T-helper 1 cell treated with Interleukin-12 subunit alpha and Interleukin-12 subunit beta and Interleukin-4 antibody, amounts not matched to agents 30 μg/mL and 1 μg/mL, for 36 hours (primary cell): ENCODE data around the gene CPNE6.
A peak's percentile ranks its signal among the peaks of the same experiment; 100 is the strongest.

Experiments
- H3K27ac Mint-ChIP-seq: one replicate; pipeline ENCODE4 v1.8.0; 2021; ENCODE audit warnings: mild to moderate bottlenecking, mixed read lengths
- H3K27me3 Mint-ChIP-seq: one replicate; pipeline ENCODE4 v1.8.0; 2021; ENCODE audit warnings: low read depth, mixed read lengths
- H3K36me3 Mint-ChIP-seq: one replicate; pipeline ENCODE4 v1.8.0; 2021; ENCODE audit warnings: low read depth, mixed read lengths
- H3K4me1 Mint-ChIP-seq: one replicate; pipeline ENCODE4 v1.8.0; 2021; ENCODE audit warnings: low read depth, mixed read lengths
- H3K4me3 Mint-ChIP-seq: one replicate; pipeline ENCODE4 v1.8.0; 2021; ENCODE audit warnings: mild to moderate bottlenecking, moderate library complexity, mixed read lengths
- H3K9me3 Mint-ChIP-seq: one replicate; pipeline ENCODE4 v1.8.0; 2021; ENCODE audit warnings: mixed read lengths

CPNE6 gene

DNA sequence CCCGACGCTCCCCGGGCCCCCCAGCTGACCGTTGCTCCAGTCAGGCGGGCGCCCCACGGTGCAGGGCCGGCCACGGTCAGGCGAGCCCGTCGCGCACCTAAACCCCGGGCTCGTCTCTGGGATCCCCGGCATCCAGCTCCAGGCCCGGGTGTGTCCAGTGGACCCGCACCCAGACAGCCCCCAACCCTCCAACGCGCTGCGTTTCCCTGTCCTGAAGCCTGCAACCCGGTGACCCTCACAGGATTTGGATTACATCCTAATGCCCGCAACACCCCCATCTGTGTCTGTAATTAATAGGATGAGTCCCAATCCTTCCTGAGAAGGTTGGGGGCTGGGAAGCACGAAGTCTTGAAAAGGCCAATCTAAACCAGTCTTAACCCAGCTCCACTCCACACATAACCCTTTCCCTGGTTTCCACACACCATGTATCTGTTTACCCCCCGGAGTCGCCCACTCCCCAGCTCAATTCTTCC, 10.4 kb downstream of the CPNE6 start:
- Mint-ChIP-seq H3K27ac (peak overlapping the region; percentile 64), H3K27me3 (peaks cover 9% of the 10 kb centered on the region), H3K4me3 (peak overlapping the region; percentile 78), H3K36me3 (peaks cover 3% of the 10 kb centered on the region), H3K9me3 (no peaks in the 10 kb centered on the region), H3K4me1 (peaks cover 15% of the 10 kb centered on the region)

DNA sequence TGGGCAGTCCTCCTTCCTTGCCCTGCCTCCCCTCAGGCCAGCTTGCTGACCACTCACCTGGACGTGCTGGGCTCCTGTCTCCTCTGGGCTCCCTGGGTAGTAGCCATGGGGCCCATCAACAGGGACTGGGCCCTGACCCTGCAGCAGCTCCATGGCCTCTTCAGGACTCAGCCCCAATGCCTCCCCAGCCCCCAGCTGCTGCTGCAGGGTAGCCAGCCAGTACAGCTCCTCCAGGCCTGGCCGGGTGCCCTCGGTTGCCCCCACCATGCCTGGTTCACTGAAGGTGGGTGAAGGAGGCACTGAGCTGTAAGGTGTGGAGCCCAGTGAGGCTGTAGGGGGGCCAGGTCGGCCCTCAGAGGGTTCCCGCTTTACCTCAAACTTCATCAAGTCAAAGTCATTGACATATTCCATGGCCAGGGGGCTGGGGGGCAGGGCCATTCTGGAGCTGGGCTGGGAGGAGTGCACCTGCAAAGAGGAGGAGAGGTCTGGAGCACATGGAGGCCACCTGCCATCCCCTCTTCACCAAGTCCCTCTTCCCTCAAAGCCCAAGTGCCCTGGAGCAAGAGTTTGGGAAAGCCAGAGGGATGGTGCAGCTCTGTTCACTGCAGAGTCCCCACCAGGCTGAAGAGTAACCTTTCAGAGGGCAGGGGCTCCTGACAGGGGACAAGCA, 11.2 kb downstream of the CPNE6 start:
- peak overlapping the region; percentile 78 for H3K4me3 Mint-ChIP-seq
- H3K36me3 Mint-ChIP-seq = peaks cover 3% of the 10 kb centered on the region
- peaks cover 9% of the 10 kb centered on the region for H3K27me3 Mint-ChIP-seq
- H3K9me3 Mint-ChIP-seq = no peaks in the 10 kb centered on the region
- H3K4me1 Mint-ChIP-seq = peaks cover 15% of the 10 kb centered on the region
- H3K27ac Mint-ChIP-seq = peak overlapping the region; percentile 64

DNA sequence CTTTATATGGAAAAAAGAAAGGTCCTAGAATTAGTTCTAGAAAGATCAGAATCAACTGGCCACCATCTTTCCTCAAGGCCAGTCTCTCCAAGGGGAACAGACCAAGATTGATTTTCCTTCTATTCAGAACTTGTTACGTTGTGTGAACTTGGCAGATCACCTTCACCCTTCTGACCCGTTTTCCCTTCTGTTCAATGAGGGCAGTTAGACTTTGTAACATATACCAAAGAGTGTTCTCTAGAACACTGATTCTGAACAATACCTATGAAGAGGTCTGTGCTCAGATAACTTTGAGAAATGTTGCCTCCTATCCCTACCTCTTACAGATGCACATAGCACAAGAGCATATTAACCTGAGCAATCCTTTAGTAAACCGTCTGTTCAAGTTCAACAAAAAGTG, 12.1 kb downstream of the CPNE6 start:
- H3K36me3 Mint-ChIP-seq = peaks cover 3% of the 10 kb centered on the region
- no peak overlapping the region for H3K4me3 Mint-ChIP-seq
- H3K27ac Mint-ChIP-seq = no peak overlapping the region
- H3K9me3 Mint-ChIP-seq = no peaks in the 10 kb centered on the region
- peaks cover 9% of the 10 kb centered on the region for H3K27me3 Mint-ChIP-seq
- peaks cover 15% of the 10 kb centered on the region for H3K4me1 Mint-ChIP-seq

GRCh38 chr14:24084440-24084839, 13.1 kb downstream of the CPNE6 start:
- Mint-ChIP-seq H3K4me1 (peaks cover 15% of the 10 kb centered on the region), H3K9me3 (no peaks in the 10 kb centered on the region), H3K27ac (no peak overlapping the region), H3K27me3 (peaks cover 9% of the 10 kb centered on the region), H3K36me3 (peaks cover 3% of the 10 kb centered on the region), H3K4me3 (no peak overlapping the region)

DNA sequence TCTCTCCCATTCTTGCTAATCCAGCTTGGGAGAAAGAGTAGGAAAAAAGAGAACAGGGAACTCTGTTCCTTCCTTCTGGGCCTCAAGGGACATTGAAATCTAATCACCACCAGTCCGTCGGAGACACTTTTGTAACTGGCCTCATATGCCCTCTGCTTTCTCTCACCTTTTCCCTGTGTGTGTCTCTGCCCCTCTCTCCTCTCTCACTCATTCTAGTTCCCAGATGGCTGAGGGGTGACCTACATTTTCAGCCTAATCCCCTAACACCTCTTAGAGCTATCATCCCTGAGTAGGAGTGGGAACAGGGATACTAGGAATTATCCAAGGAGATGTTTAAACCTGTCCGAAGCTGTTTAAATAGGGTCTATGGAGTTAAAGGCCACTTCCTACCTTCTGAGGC, 13.9 kb downstream of the CPNE6 start:
- Mint-ChIP-seq H3K36me3 (peaks cover 3% of the 10 kb centered on the region), H3K4me3 (no peak overlapping the region), H3K27ac (peak overlapping the region; percentile 11), H3K27me3 (peaks cover 9% of the 10 kb centered on the region), H3K9me3 (no peaks in the 10 kb centered on the region), H3K4me1 (peaks cover 18% of the 10 kb centered on the region)

GRCh38 chr14:24086193-24086955, 15.0 kb downstream of the CPNE6 start:
- Mint-ChIP-seq H3K4me1 (peaks cover 15% of the 10 kb centered on the region), H3K27ac (no peak overlapping the region), H3K36me3 (peaks cover 3% of the 10 kb centered on the region), H3K9me3 (no peaks in the 10 kb centered on the region), H3K4me3 (no peak overlapping the region), H3K27me3 (peaks cover 9% of the 10 kb centered on the region)

DNA sequence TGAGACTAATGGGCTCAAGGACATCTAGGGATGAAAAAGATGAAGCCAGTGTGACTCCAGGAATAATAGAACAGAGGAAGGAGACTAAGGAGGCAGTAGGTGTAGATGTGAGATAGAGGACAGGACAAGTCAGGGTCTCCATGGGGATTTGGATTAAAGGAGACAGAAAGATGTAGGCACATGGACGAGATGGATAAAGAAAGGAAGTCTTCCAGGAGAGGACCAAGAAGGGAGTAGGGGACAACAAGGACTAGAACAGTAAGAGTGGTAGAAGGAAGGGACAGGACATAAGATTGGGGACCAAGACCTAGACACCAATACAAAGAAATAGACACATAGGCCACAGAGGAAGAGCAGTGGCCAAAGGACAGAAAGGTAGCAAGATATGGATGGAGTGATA, 15.6 kb downstream of the CPNE6 start:
- H3K36me3 Mint-ChIP-seq = peaks cover 3% of the 10 kb centered on the region
- peaks cover 12% of the 10 kb centered on the region for H3K4me1 Mint-ChIP-seq
- H3K27me3 Mint-ChIP-seq = peaks cover 6% of the 10 kb centered on the region
- H3K27ac Mint-ChIP-seq = no peak overlapping the region
- H3K9me3 Mint-ChIP-seq = no peaks in the 10 kb centered on the region
- no peak overlapping the region for H3K4me3 Mint-ChIP-seq

- H3K27ac Mint-ChIP-seq = no peak overlapping the region
- H3K27me3 Mint-ChIP-seq = no peaks in the 10 kb centered on the region
- H3K4me1 Mint-ChIP-seq = peaks cover 10% of the 10 kb centered on the region
- H3K36me3 Mint-ChIP-seq = no peaks in the 10 kb centered on the region
- H3K9me3 Mint-ChIP-seq = no peaks in the 10 kb centered on the region
- no peak overlapping the region for H3K4me3 Mint-ChIP-seq
Observed at GRCh38 chr14:24088095-24088494, 16.7 kb downstream of the CPNE6 start.

GRCh38 chr14:24089890-24090289, 18.5 kb downstream of the CPNE6 start:
- Mint-ChIP-seq H3K4me3 (no peak overlapping the region), H3K4me1 (peaks cover 10% of the 10 kb centered on the region), H3K27ac (no peak overlapping the region), H3K36me3 (peaks cover 2% of the 10 kb centered on the region), H3K27me3 (no peaks in the 10 kb centered on the region), H3K9me3 (no peaks in the 10 kb centered on the region)

GRCh38 chr14:24092110-24092504, 20.7 kb downstream of the CPNE6 start:
- H3K36me3 Mint-ChIP-seq = peaks cover 15% of the 10 kb centered on the region
- H3K4me3 Mint-ChIP-seq = peak overlapping the region; percentile 29
- H3K9me3 Mint-ChIP-seq = no peaks in the 10 kb centered on the region

DNA sequence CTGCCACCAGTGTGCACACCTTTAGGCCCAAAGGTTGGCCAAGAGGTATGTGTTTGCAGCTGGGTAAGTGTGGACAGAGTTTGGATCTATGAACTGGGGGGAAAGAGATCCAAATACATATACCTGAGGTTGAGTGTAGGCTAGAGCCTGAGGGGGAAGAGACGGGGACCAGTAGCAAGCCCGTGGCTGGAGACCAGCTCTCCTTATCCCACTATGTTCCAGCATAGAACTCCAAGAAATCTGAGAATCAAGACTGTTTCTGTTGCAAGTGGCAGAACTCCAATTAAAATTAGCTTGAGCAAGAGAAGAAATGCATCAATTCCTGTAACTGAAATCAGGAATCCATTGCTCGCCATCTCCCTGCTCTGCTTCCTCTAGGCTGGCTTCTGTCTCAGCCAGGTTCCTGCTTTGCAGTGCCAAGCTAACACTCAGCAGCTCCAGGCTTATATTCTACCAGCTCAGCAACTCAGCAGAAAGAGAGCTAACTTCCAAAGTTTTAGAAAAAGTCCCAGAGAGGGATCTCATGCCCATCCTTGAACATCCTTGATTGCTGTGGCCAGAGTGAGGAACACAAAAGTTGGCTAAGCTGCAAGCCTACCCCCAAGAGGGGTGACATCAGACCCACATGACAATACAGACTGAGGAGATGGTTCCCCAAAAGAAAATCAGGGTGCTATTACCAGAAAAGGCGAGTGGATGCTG, 21.3 kb downstream of the CPNE6 start:
- H3K27ac Mint-ChIP-seq = peak overlapping the region; percentile 97
- H3K27me3 Mint-ChIP-seq = no peaks in the 10 kb centered on the region
- H3K4me3 Mint-ChIP-seq = peak overlapping the region; percentile 99
- peaks cover 15% of the 10 kb centered on the region for H3K36me3 Mint-ChIP-seq
- no peaks in the 10 kb centered on the region for H3K9me3 Mint-ChIP-seq
- peaks cover 25% of the 10 kb centered on the region for H3K4me1 Mint-ChIP-seq

More at GRCh38 chr14:24092110-24092504, 20.7 kb downstream of the CPNE6 start:
- Mint-ChIP-seq H3K27ac (no peak overlapping the region), H3K27me3 (no peaks in the 10 kb centered on the region), H3K4me1 (peaks cover 25% of the 10 kb centered on the region)

GRCh38 chr14:24093207-24093900, 22.0 kb downstream of the CPNE6 start:
- no peaks in the 10 kb centered on the region for H3K27me3 Mint-ChIP-seq
- peaks cover 25% of the 10 kb centered on the region for H3K4me1 Mint-ChIP-seq
- H3K9me3 Mint-ChIP-seq = no peaks in the 10 kb centered on the region
- H3K36me3 Mint-ChIP-seq = peaks cover 18% of the 10 kb centered on the region
- peak overlapping the region; percentile 99 for H3K4me3 Mint-ChIP-seq
- peak overlapping the region; percentile 97 for H3K27ac Mint-ChIP-seq

- Mint-ChIP-seq H3K4me1 (peaks cover 25% of the 10 kb centered on the region), H3K36me3 (peaks cover 18% of the 10 kb centered on the region), H3K9me3 (no peaks in the 10 kb centered on the region), H3K27ac (peak within 1 kb of the TSS; percentile 97), H3K27me3 (no peaks in the 10 kb centered on the region), H3K4me3 (peak within 1 kb of the TSS; percentile 99)
Observed at GRCh38 chr14:24093901-24094840, 22.8 kb downstream of the CPNE6 start, which contains the start of gene PCK2. Gene PCK2, plus strand, starts transcription at chr14:24094311. Its CDS starts 95 bp downstream, at chr14:24094406.
